GM18873 (cell line): Measurements from ENCODE around the gene PSMD1.
A peak's percentile ranks its signal among the peaks of the same experiment; 100 is the strongest.

Experiments used
- ATAC-seq: cut with Tn5 transposase; IDR thresholded peaks from one replicate; pipeline ENCODE4 v1.9.1; 2021; ENCODE audit warnings: mild to moderate bottlenecking, moderate library complexity, moderate number of reproducible peaks; ENCODE audit not compliant: unreplicated experiment, low FRiP score

The PSMD1 gene

GRCh38 chr2:231104115-231104713, 47.5 kb downstream of the PSMD1 start:
- peak; percentile 73 for ATAC-seq

- ATAC-seq: no peak
These were observed 53.9 kb downstream of the PSMD1 start for GRCh38 chr2:231110551-231110950.

- no peak for ATAC-seq
These were observed 55.3 kb downstream of the PSMD1 start for GRCh38 chr2:231111987-231112386.

- ATAC-seq: no peak
These were observed 56.8 kb downstream of the PSMD1 start for GRCh38 chr2:231113489-231113888.

- ATAC-seq: no peak
These were observed 59.0 kb downstream of the PSMD1 start for GRCh38 chr2:231115651-231116050.

- ATAC-seq: no peak
These were observed 60.5 kb downstream of the PSMD1 start for GRCh38 chr2:231117148-231117547.

- no peak for ATAC-seq
These were observed 61.4 kb downstream of the PSMD1 start for GRCh38 chr2:231117922-231118613.

GRCh38 chr2:231118614-231118942, 61.9 kb downstream of the PSMD1 start:
- ATAC-seq: no peak

GRCh38 chr2:231123362-231123898, 66.8 kb downstream of the PSMD1 start:
- no peak for ATAC-seq

- ATAC-seq: no peak
These were observed 68.3 kb downstream of the PSMD1 start, which contains the start of gene HTR2B for GRCh38 chr2:231124838-231125568. Gene HTR2B, minus strand, starts transcription at chr2:231125042. Its CDS starts 1,278 bp downstream, at chr2:231123764.

GRCh38 chr2:231126123-231126522, 69.5 kb downstream of the PSMD1 start:
- no peak for ATAC-seq

GRCh38 chr2:231127480-231127879, 70.8 kb downstream of the PSMD1 start:
- no peak for ATAC-seq

- no peak for ATAC-seq
These were observed 71.3 kb downstream of the PSMD1 start for GRCh38 chr2:231127936-231128335.

GRCh38 chr2:231128541-231128940, 71.9 kb downstream of the PSMD1 start:
- ATAC-seq: no peak

- no peak for ATAC-seq
These were observed 72.5 kb downstream of the PSMD1 start for GRCh38 chr2:231129216-231129615.

GRCh38 chr2:231130336-231131056, 73.8 kb downstream of the PSMD1 start:
- no peak for ATAC-seq

GRCh38 chr2:231132129-231132528, 75.5 kb downstream of the PSMD1 start:
- ATAC-seq: no peak

- no peak for ATAC-seq
These were observed 76.9 kb downstream of the PSMD1 start for GRCh38 chr2:231133365-231134099.

GRCh38 chr2:231134910-231135655, 78.4 kb downstream of the PSMD1 start:
- no peak for ATAC-seq
